HepG2 (cell line): ENCODE results near the gene USP14. TPM values are rescaled to one million over a fixed set of nuclear protein-coding genes. Genes with fewer than 3 reads are reported as not detected.

Source experiments
- ATAC-seq: fragments of 200-7000 bp; cut with Tn5 transposase; 3 replicates; pipeline ENCODE4 v1.9.1; 2020; ENCODE audit warnings: mild to moderate bottlenecking, moderate library complexity
- BruUV-seq: library from RNA; stranded (reverse); fragments of 400-500 nt; replicated peaks from 2 replicates; lab custom pipeline; 2021; lab: Mats Ljungman, UMichigan
- CTCF ChIA-PET: fragments of 300-600 bp; formaldehyde crosslinking; extraction: SDS; loops from one replicate; lab custom pipeline; 2021; ENCODE audit warnings: low total read pairs, inconsistent platforms, low intra/inter-chr PET ratio; lab: Yijun Ruan, JAX
- POLR2A ChIA-PET: fragments of 350-600 bp; sonication (Branson Sonifier 250); formaldehyde crosslinking; loops from one replicate; lab custom pipeline; 2020; ENCODE audit warnings: antibody characterized with exemption, inconsistent platforms; lab: Yijun Ruan, JAX
- DNase-seq: peaks from one replicate; pipeline ENCODE4 v3.0.0-alpha.2; 2015; ENCODE audit warnings: low spot score
- FAIRE-seq: peaks from 3 replicates; lab custom pipeline; 2011; peaks lifted over from hg19 to GRCh38; lab: Jason Lieb, UNC
- H2AFZ ChIP-seq: one replicate; pipeline ENCODE4 v1.6.1; 2011; ENCODE audit warnings: low read length, inconsistent platforms
- H3K27ac ChIP-seq: fragments of 300-600 bp; 3 replicates; pipeline ENCODE4 v1.8.0; 2011; ENCODE audit warnings: mixed run types, mild to moderate bottlenecking, mixed read lengths, low read length, inconsistent platforms; ENCODE audit not compliant: insufficient read depth; ENCODE audit errors: extremely low read length
- H3K27me3 ChIP-seq, 2 experiments: fragments of 200-600 bp in 1 of 2; 2 replicates in 1 of 2; 3 replicates in 1 of 2; pipeline versions ENCODE4 v1.6.0 to v1.8.0; 2011; ENCODE audit warnings: low read length in 2 of 2, mild to moderate bottlenecking in 2 of 2, moderate library complexity in 2 of 2, inconsistent platforms in 1 of 2; ENCODE audit not compliant: insufficient read depth in 2 of 2, control insufficient read depth in 1 of 2
- H3K36me3 ChIP-seq, 2 experiments: fragments of 200-600 bp in 1 of 2; replicated peaks in 1 of 2; 2 replicates in 1 of 2; 3 replicates in 1 of 2; pipeline versions ENCODE4 v1.5.1 to v1.8.0; 2011; ENCODE audit warnings: low read length in 2 of 2, inconsistent platforms in 1 of 2; ENCODE audit not compliant: insufficient read depth in 2 of 2, control insufficient read depth in 1 of 2
- H3K4me1 ChIP-seq: 2 replicates; pipeline ENCODE4 v1.5.1; 2012; ENCODE audit warnings: low read length, inconsistent platforms; ENCODE audit not compliant: insufficient read depth
- H3K4me2 ChIP-seq: 2 replicates; pipeline ENCODE4 v1.6.0; 2011; ENCODE audit warnings: low read depth, low read length, inconsistent platforms
- H3K4me3 ChIP-seq, 3 experiments: fragments of 200-600 bp in 1 of 3; sonication (generic), shearing (Covaris generic) in 1 of 3; replicated peaks in 1 of 3; 2 replicates each; pipeline ENCODE4 v1.5.1; 2011 to 2016; ENCODE audit warnings: low read length in 3 of 3, inconsistent platforms in 2 of 3, low read depth in 2 of 3, mild to moderate bottlenecking in 2 of 3, control low read depth in 1 of 3, mixed read lengths in 1 of 3; ENCODE audit not compliant: insufficient read depth in 1 of 3
- H3K79me2 ChIP-seq: one replicate; pipeline ENCODE4 v1.6.1; 2011; ENCODE audit warnings: low read length, inconsistent platforms; ENCODE audit not compliant: insufficient read depth
- H3K9ac ChIP-seq: 2 replicates; pipeline ENCODE4 v1.6.0; 2011; ENCODE audit warnings: mild to moderate bottlenecking, low read depth, low read length, inconsistent platforms; ENCODE audit not compliant: insufficient read depth
- H3K9me3 ChIP-seq: 2 replicates; pipeline ENCODE4 v1.5.1; 2012; ENCODE audit warnings: mild to moderate bottlenecking, low read length
- H4K20me1 ChIP-seq: 2 replicates; pipeline ENCODE4 v1.6.0; 2011; ENCODE audit warnings: inconsistent platforms, mild to moderate bottlenecking, low read length, moderate library complexity; ENCODE audit not compliant: insufficient read depth
- ETV5 ChIP-seq: IDR thresholded peaks from 2 replicates; pipeline ENCODE4 v1.6.1; 2018; ENCODE audit warnings: missing biosample characterization, missing genetic modification reagents, inconsistent platforms, borderline replicate concordance
- GTF3A ChIP-seq: sonication (generic); formaldehyde crosslinking; conservative IDR thresholded peaks from 2 replicates; pipeline ENCODE4 v1.4.0; 2020; ENCODE audit warnings: mild to moderate bottlenecking, missing genetic modification reagents
- MAFF ChIP-seq: IDR thresholded peaks from 2 replicates; pipeline ENCODE4 v1.6.1; 2011; ENCODE audit warnings: low read depth, low read length, improper control_type of control experiment
- MAFK ChIP-seq, 2 experiments: IDR thresholded peaks in 1 of 2; conservative IDR thresholded peaks in 1 of 2; 2 replicates each; pipeline ENCODE4 v1.6.1; 2011; ENCODE audit warnings: improper control_type of control experiment in 2 of 2, low read length in 2 of 2
- NFYB ChIP-seq: sonication (generic); formaldehyde crosslinking; IDR thresholded peaks from 2 replicates; pipeline ENCODE4 v1.4.0; 2020; ENCODE audit warnings: missing genetic modification reagents
- NR1H2 ChIP-seq: sonication (generic); formaldehyde crosslinking; IDR thresholded peaks from 2 replicates; pipeline ENCODE4 v1.8.1; 2022; ENCODE audit warnings: low read depth, missing genetic modification reagents, borderline replicate concordance
- NR2F1 ChIP-seq, 2 experiments: fragments of 450-650 bp in 1 of 2; formaldehyde crosslinking in 1 of 2; IDR thresholded peaks; 2 replicates each; pipeline versions ENCODE4 v1.5.0 to v1.6.1; 2016 to 2020; ENCODE audit warnings: mild to moderate bottlenecking in 1 of 2, missing compliant biosample characterization in 1 of 2, missing genetic modification reagents in 1 of 2, moderate library complexity in 1 of 2
- PHF5A ChIP-seq: IDR thresholded peaks from one replicate; pipeline ENCODE4 v1.6.1; 2018; ENCODE audit warnings: low read depth, missing genetic modification reagents; ENCODE audit not compliant: unreplicated experiment
- PITX1 ChIP-seq: sonication (generic); formaldehyde crosslinking; IDR thresholded peaks from 2 replicates; pipeline ENCODE4 v1.5.1; 2020; ENCODE audit warnings: mild to moderate bottlenecking, missing genetic modification reagents
- SP2 ChIP-seq: sonication (generic); formaldehyde crosslinking; IDR thresholded peaks from 2 replicates; pipeline ENCODE4 v1.5.1; 2020; ENCODE audit warnings: mild to moderate bottlenecking, missing genetic modification reagents
- ZNF260 ChIP-seq: sonication (generic); formaldehyde crosslinking; IDR thresholded peaks from 2 replicates; pipeline ENCODE4 v1.4.0; 2020; ENCODE audit warnings: missing genetic modification reagents, low read depth, mild to moderate bottlenecking, borderline replicate concordance
- WGBS: methylation state at CpG from one replicate; pipeline ENCODE4 v1.1.6; 2017; ENCODE audit warnings: low lambda C conversion rate; 5-methylcytosine and 5-hydroxymethylcytosine counted together
- in situ Hi-C: cut with HindIII; loops from 2 replicates; pipeline ENCODE4 v1.10.0; 2017; ENCODE audit warnings: low pct_unique_long_range_greater_than_20kb; ENCODE audit not compliant: extremely low pct_ligation_motif_present
- intact Hi-C: fragments of 100-400 bp; cut with micrococcal nuclease; formaldehyde crosslinking; loops from one replicate; pipeline ENCODE4 v1.10.0; 2022; ENCODE audit not compliant: unreplicated experiment
- polyA plus RNA-seq, 8 experiments: library from polyadenylated mRNA; depleted of rRNA in 3 of 8; stranded (reverse) in 7 of 8; unstranded in 1 of 8; fragments of >200 nt; fragmentation: Illumina TruSeq in 4 of 8; extraction: Trizol in 4 of 8; gene quantifications; 2 replicates each; pipeline versions ENCODE4 v1.2.1 to v1.2.3, GENCODE V29; 2011 to 2016; ENCODE audit warnings: low read depth in 4 of 8, missing spikeins in 1 of 8, mixed read lengths in 1 of 8; ENCODE audit not compliant: insufficient read depth in 1 of 8
- total RNA-seq, 5 experiments: library from RNA; depleted of rRNA; stranded (reverse); fragments of >200 nt; fragmentation: Illumina TruSeq; extraction: Trizol; gene quantifications; 2 replicates each; pipeline ENCODE4 v1.2.3, GENCODE V29; 2016; ENCODE audit warnings: low read depth in 1 of 5
- TF ChIP-seq, protein P1 (sequence below): sonication (generic); formaldehyde crosslinking; IDR thresholded peaks from 2 replicates; pipeline ENCODE4 v1.4.0; 2020; ENCODE audit warnings: missing genetic modification reagents
- TF ChIP-seq, protein P2 (sequence below): sonication (generic); formaldehyde crosslinking; IDR thresholded peaks from 2 replicates; pipeline ENCODE4 v1.5.0; 2020; ENCODE audit warnings: mild to moderate bottlenecking, missing genetic modification reagents
- TF ChIP-seq, protein P3 (sequence below): sonication (generic); formaldehyde crosslinking; IDR thresholded peaks from 2 replicates; pipeline ENCODE4 v1.4.0; 2020; ENCODE audit warnings: mild to moderate bottlenecking, missing genetic modification reagents

Gene USP14
- total and polyA plus RNA-seq, 2 of the 13 experiments (the other 11 are each of a cell fraction or from before 2014, with no cell fraction given): 14.7 to 16.6 TPM

DNA sequence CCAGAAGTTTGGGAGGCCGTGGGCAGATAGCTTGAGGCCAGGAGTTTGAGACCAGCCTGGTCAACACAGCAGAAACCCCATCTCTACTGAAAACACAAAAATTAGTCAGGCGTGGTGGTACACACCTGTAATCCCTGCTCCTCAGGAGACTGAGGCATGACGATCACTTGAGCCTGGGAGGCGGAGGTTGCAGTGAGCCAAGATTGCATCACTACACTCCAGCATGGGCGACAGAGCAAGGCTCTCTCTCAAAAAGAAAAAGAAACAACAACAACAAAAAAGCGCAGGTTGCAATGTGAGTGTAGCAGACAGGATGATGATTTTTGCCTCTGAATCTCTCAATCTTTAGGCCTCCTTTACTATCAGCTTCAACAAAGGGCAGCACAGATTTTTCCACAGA is 2.7 kb upstream of the USP14 start (continued):
- TF ChIP-seq, protein P1, sequence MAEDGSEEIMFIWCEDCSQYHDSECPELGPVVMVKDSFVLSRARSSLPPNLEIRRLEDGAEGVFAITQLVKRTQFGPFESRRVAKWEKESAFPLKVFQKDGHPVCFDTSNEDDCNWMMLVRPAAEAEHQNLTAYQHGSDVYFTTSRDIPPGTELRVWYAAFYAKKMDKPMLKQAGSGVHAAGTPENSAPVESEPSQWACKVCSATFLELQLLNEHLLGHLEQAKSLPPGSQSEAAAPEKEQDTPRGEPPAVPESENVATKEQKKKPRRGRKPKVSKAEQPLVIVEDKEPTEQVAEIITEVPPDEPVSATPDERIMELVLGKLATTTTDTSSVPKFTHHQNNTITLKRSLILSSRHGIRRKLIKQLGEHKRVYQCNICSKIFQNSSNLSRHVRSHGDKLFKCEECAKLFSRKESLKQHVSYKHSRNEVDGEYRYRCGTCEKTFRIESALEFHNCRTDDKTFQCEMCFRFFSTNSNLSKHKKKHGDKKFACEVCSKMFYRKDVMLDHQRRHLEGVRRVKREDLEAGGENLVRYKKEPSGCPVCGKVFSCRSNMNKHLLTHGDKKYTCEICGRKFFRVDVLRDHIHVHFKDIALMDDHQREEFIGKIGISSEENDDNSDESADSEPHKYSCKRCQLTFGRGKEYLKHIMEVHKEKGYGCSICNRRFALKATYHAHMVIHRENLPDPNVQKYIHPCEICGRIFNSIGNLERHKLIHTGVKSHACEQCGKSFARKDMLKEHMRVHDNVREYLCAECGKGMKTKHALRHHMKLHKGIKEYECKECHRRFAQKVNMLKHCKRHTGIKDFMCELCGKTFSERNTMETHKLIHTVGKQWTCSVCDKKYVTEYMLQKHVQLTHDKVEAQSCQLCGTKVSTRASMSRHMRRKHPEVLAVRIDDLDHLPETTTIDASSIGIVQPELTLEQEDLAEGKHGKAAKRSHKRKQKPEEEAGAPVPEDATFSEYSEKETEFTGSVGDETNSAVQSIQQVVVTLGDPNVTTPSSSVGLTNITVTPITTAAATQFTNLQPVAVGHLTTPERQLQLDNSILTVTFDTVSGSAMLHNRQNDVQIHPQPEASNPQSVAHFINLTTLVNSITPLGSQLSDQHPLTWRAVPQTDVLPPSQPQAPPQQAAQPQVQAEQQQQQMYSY (CRISPR knock-in tag): no peak

DNA sequence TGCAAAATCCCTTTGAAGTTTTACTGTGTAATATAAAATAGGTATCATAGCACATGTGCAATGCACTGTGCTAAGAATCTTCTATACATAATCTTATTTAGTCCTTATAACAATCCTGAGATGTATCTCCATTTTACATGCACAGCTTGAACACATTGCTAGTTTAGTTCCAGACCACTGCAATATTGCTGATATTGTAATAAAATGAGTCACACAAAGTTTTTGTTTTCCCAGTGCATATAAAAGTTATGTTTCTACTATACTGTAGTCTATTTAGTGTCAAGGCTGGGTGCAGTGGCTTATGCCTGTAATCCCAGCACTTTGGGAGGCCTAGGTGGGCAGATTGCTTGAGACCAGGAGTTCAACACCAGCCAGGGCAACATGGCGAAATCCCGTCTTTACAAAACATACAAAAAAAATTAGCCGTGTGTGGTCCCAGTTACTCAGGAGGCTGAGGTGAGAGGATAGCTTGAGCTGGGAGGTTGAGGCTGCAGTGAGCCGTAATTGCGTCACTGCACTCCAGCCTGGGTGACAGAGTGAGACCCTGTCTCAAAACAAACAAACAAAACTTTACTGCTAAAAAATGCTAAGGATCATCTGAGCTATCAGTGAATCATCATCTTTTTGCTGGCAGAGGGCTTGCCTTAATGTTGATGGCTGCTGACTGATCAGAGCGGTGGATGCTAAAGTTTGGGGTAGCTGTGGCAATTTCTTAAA is 1.7 kb upstream of the USP14 start:
- no peak overlapping the region for H3K27ac ChIP-seq
- H3K9ac ChIP-seq: no peak overlapping the region
- WGBS: 86% methylated on average over 6 of the region's 6 CpGs
- ChIA-PET CTCF (no interaction called here), POLR2A (no interaction called here)
- BruUV-seq: no TSS peak
- in situ Hi-C loops (no loop called here), intact Hi-C loops (loop anchor here (5.0 kb wide), 1 partner anchor 44 kb away; no protein-coding TSS in a partner anchor)
- peaks cover 30% of the 10 kb centered on the region for H3K79me2 ChIP-seq
- no peaks in the 10 kb centered on the region for H3K9me3 ChIP-seq
- H3K27me3 ChIP-seq: peaks cover 0 to 3% of the 10 kb centered on the region in 2 experiments; a peak in 1 of 5 replicates
- no peak for DNase-seq
- no peak overlapping the region for H3K4me2 ChIP-seq
- ATAC-seq: no peak
- no peak overlapping the region for H2AFZ ChIP-seq
- FAIRE-seq: no peak
- H4K20me1 ChIP-seq: peaks cover 19% of the 10 kb centered on the region
- TF ChIP-seq SP2 (CRISPR knock-in tag) (no peak), MAFK (conservative IDR thresholded peaks at IDR 0.05 in 1 of 2, IDR thresholded peaks at IDR 0.05 in 1 of 2; ENCODE audit: low read length in 2 of 2) (peak; percentile 49; a peak in 3 of 4 replicates), MAFF (peak; percentile 38; the same call in 1 of the 2 replicates), ETV5 (CRISPR knock-in tag) (no peak), NR2F1 (CRISPR knock-in tag; IDR thresholded peaks at IDR 0.05) (no peak), NFYB (CRISPR knock-in tag) (no peak), NR1H2 (CRISPR knock-in tag) (no peak), PHF5A (CRISPR knock-in tag) (no peak), PITX1 (CRISPR knock-in tag) (no peak), GTF3A (CRISPR knock-in tag) (no peak), ZNF260 (CRISPR knock-in tag) (no peak)
- TF ChIP-seq, protein P2, sequence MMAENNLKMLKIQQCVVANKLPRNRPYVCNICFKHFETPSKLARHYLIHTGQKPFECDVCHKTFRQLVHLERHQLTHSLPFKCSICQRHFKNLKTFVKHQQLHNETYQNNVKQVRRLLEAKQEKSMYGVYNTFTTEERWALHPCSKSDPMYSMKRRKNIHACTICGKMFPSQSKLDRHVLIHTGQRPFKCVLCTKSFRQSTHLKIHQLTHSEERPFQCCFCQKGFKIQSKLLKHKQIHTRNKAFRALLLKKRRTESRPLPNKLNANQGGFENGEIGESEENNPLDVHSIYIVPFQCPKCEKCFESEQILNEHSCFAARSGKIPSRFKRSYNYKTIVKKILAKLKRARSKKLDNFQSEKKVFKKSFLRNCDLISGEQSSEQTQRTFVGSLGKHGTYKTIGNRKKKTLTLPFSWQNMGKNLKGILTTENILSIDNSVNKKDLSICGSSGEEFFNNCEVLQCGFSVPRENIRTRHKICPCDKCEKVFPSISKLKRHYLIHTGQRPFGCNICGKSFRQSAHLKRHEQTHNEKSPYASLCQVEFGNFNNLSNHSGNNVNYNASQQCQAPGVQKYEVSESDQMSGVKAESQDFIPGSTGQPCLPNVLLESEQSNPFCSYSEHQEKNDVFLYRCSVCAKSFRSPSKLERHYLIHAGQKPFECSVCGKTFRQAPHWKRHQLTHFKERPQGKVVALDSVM (CRISPR knock-in tag): peak; percentile 71
- TF ChIP-seq, protein P3, sequence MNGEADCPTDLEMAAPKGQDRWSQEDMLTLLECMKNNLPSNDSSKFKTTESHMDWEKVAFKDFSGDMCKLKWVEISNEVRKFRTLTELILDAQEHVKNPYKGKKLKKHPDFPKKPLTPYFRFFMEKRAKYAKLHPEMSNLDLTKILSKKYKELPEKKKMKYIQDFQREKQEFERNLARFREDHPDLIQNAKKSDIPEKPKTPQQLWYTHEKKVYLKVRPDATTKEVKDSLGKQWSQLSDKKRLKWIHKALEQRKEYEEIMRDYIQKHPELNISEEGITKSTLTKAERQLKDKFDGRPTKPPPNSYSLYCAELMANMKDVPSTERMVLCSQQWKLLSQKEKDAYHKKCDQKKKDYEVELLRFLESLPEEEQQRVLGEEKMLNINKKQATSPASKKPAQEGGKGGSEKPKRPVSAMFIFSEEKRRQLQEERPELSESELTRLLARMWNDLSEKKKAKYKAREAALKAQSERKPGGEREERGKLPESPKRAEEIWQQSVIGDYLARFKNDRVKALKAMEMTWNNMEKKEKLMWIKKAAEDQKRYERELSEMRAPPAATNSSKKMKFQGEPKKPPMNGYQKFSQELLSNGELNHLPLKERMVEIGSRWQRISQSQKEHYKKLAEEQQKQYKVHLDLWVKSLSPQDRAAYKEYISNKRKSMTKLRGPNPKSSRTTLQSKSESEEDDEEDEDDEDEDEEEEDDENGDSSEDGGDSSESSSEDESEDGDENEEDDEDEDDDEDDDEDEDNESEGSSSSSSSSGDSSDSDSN (CRISPR knock-in tag): no peak
- no peaks in the 10 kb centered on the region; a peak in 1 of 5 replicates for H3K36me3 ChIP-seq
- peaks cover 43% of the 10 kb centered on the region for H3K4me1 ChIP-seq
- no peak overlapping the region for H3K4me3 ChIP-seq
